ENCODE data around the gene DTNB.

DTNB gene

DNA sequence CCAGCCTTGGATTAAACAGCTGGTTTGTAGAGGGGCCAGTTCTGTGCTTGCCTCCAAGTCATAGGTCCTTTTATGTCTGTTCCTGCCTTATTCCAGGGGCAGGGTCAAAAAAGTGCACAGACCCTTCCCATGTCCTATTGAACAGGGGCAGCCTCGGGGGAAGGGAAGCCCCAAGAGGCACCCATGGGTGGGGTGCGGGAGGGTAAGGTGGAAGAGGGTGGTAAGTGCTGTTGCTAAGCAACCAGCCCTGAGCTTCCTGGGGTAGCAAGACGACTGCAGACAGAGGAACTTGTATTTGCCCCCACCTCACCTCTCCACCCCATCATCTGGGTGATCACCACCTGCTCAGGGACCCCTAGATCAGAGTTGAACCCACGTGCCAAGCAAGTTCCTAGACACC is 339.4 kb downstream of the DTNB start:
- Histone ChIP-seq H3K9ac (ENCODE audit: low read depth, low read length) (no peak overlapping the region), H3K27me3 (ENCODE audit: insufficient read depth, low read length) (0 out of 2 replicates have a peak, but pooled peaks cover 2% of the 10 kb centered on the region), H3K4me1 (ENCODE audit: insufficient read depth, low read length) (peaks cover 33% of the 10 kb centered on the region), H3K9me3 (ENCODE audit: insufficient read depth, low read depth, low read length) (no peaks in the 10 kb centered on the region), H3K4me3 (ENCODE audit: low read length) (no peak overlapping the region), H3K27ac (ENCODE audit: low read depth, low read length) (no peak overlapping the region; the same call in 1 of the 2 replicates), H3K36me3 (ENCODE audit: insufficient read depth, low read length) (no peaks in the 10 kb centered on the region)
- 80% methylated on average over 4 of the region's 4 CpGs for WGBS

DNA sequence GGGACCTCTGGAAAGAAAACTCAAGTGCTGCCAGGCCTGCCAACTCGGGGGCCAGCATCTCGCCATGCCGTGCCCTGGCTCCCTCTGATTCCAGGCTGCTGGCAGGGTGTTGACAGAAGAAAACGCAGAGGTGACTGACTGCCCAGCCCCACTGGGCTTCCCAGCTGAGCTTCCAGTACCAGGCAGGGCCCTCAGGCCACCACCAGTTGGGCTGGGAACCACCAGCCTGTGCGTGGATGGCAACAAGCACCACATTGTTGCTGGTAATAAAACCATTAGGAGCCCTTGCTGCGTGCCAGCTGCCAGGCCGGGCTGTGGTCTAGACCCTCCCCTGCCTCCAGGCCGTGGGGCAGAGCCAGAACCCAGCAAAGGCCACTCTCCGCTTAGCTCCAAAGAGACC is 340.8 kb downstream of the DTNB start:
- no peak overlapping the region for H3K27ac ChIP-seq (ENCODE audit: low read depth, low read length)
- whole genome bisulfite sequencing = 89% methylated on average over 9 of the region's 9 CpGs
- H3K9me3 ChIP-seq (ENCODE audit: insufficient read depth, low read depth, low read length) = no peaks in the 10 kb centered on the region
- peaks cover 33% of the 10 kb centered on the region for H3K4me1 ChIP-seq (ENCODE audit: insufficient read depth, low read length)
- no peak overlapping the region for H3K9ac ChIP-seq (ENCODE audit: low read depth, low read length)
- no peaks in the 10 kb centered on the region for H3K36me3 ChIP-seq (ENCODE audit: insufficient read depth, low read length)
- no peaks in the 10 kb centered on the region for H3K27me3 ChIP-seq (ENCODE audit: insufficient read depth, low read length)
- H3K4me3 ChIP-seq (ENCODE audit: low read length) = no peak overlapping the region

DNA sequence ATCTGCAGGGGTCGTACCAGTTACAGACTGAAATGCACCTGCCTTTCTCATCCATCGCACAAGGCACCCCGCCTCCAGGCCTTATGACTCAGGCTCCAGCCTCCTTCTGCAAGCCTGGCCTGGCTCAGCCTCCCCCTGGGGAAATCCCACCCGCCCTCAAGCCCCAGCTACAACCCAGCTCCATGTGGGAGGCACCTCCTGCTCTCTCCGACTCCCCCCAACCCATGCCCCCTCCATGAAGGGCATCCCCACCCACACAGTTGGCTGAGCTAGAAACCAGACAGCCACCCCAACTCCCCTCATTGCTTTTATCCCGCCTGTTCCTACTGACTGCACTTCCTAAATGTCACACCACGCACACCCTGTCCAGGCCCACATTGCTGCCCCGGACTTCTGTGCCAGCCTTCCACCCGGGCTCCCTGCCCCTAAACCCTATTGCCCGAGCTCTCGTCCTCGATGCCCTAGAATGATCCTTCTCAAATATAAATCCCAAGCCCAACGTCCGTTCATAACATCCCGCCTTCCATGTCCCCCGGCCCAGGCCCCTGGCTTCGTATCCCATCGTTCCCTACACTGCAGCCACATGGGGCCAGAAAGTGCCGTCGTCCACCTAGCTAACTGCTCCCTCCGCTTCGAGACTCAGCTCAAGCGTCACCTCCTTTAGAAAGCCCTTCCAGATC is 341.6 kb downstream of the DTNB start:
- no peaks in the 10 kb centered on the region for H3K27me3 ChIP-seq (ENCODE audit: insufficient read depth, low read length)
- WGBS = 87% methylated on average over 23 of the region's 23 CpGs
- H3K36me3 ChIP-seq (ENCODE audit: insufficient read depth, low read length) = no peaks in the 10 kb centered on the region
- no peaks in the 10 kb centered on the region for H3K9me3 ChIP-seq (ENCODE audit: insufficient read depth, low read depth, low read length)
- peaks cover 29% of the 10 kb centered on the region for H3K4me1 ChIP-seq (ENCODE audit: insufficient read depth, low read length)
- H3K4me3 ChIP-seq (ENCODE audit: low read length) = no peak overlapping the region
- no peak overlapping the region for H3K27ac ChIP-seq (ENCODE audit: low read depth, low read length)
- no peak overlapping the region for H3K9ac ChIP-seq (ENCODE audit: low read depth, low read length)

DNA sequence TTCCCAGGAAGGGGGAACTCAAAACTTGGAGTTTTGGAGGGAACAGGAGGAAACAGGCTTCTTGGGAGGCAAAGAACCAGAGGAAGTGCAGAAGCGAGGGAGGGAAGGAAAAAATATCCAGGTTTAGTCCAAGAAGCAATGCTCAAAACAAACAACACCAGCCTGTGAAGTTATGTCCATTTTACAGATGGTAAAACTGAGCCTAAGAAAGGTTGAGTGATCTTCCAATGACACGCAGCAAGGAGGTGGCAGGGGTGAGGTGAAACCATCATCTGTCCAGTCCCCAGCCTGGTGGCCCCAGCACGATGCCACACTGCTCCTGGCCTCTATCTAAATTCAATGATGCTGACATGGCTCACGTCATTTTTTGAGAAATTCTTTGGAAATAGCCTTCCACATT is 342.4 kb downstream of the DTNB start:
- Histone ChIP-seq H3K36me3 (ENCODE audit: insufficient read depth, low read length) (no peaks in the 10 kb centered on the region), H3K4me3 (ENCODE audit: low read length) (no peak overlapping the region), H3K4me1 (ENCODE audit: insufficient read depth, low read length) (peaks cover 22% of the 10 kb centered on the region), H3K27ac (ENCODE audit: low read depth, low read length) (no peak overlapping the region), H3K9ac (ENCODE audit: low read depth, low read length) (no peak overlapping the region), H3K27me3 (ENCODE audit: insufficient read depth, low read length) (no peaks in the 10 kb centered on the region), H3K9me3 (ENCODE audit: insufficient read depth, low read depth, low read length) (no peaks in the 10 kb centered on the region)
- WGBS = 94% methylated on average over 4 of the region's 4 CpGs

DNA sequence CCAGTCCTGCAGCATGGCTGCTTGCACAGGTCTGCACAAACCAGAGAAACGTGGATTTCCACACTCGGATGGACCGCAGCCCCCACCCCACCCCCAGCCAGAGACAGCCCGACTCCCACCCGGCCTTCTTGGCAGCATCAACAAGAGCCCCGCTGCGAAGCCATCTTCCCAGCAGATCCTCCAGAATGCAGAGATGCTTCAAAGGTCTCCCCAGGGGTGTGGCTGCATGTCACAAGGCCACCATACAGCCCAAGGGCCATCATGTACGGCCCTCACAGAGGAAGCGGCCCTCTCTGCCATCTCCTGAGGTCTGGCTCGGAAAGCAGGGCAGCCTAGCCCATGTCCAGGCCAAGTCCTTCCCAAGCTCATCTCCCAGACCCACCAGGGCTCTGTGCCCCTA is 343.1 kb downstream of the DTNB start:
- WGBS = 93% methylated on average over 10 of the region's 10 CpGs
- Histone ChIP-seq H3K4me3 (ENCODE audit: low read length) (no peak overlapping the region), H3K27me3 (ENCODE audit: insufficient read depth, low read length) (no peaks in the 10 kb centered on the region), H3K4me1 (ENCODE audit: insufficient read depth, low read length) (peaks cover 18% of the 10 kb centered on the region), H3K27ac (ENCODE audit: low read depth, low read length) (no peak overlapping the region), H3K36me3 (ENCODE audit: insufficient read depth, low read length) (no peaks in the 10 kb centered on the region), H3K9me3 (ENCODE audit: insufficient read depth, low read depth, low read length) (no peaks in the 10 kb centered on the region), H3K9ac (ENCODE audit: low read depth, low read length) (no peak overlapping the region)

DNA sequence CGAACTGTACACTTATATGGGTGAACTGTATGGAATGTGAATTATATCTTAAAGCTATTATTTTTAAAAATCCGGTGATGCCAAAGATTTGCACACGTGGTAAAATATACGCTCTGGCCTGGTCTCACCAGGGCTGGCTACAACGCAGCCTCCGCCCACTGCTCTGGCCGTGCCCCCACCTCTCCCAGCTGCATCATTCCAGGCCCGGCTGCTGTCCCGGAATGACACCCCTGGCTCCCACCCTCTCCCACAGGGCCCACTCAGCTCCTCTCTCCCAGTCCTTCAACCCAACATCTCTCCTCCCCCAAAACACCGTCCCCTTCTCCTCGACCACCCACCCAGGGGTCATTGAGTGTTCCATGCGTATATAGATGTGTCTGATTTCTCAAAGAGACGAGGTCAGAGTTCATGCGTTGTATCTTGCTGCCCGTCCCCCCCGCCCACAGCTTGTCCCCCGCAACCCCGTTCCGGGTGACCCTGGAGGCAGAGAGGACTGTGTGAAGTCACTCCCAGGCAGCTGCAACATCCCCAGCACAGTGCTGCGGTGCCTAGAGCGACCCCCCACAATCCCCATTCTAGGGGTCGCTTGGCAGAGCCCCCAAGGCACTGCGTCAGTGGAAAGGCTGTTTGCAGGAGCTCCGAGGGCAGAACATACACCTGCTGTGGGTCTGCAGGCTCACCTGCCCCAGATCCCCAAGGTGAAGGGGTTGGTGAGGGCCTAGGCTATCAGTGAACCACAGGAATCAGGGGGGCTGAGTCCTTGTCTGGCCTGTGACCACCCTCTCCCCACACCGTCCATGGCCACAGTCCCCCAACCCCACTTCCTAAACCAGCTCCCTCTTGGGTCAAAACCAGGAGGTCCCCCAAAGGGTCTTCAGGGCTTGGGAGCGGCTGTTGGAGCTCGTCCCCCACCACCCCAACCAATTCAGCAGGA is 345.0 kb downstream of the DTNB start:
- Histone ChIP-seq H3K9me3 (ENCODE audit: insufficient read depth, low read depth, low read length) (no peaks in the 10 kb centered on the region), H3K27ac (ENCODE audit: low read depth, low read length) (no peak overlapping the region), H3K36me3 (ENCODE audit: insufficient read depth, low read length) (no peaks in the 10 kb centered on the region), H3K4me1 (ENCODE audit: insufficient read depth, low read length) (no peaks in the 10 kb centered on the region; the same call in 1 of the 2 replicates), H3K27me3 (ENCODE audit: insufficient read depth, low read length) (no peaks in the 10 kb centered on the region), H3K9ac (ENCODE audit: low read depth, low read length) (no peak overlapping the region), H3K4me3 (ENCODE audit: low read length) (no peak overlapping the region)
- WGBS = 92% methylated on average over 27 of the region's 27 CpGs

Measured in HUES64 (cell line).